ENCODE results near the gene AGPS. TPM values are rescaled to one million over a fixed set of nuclear protein-coding genes. Genes with fewer than 3 reads are reported as not detected.

Gene AGPS
- total RNA-seq, 4 donors from 2014 or later, result 21.4 to 50.9 (median 34.3) TPM

DNA sequence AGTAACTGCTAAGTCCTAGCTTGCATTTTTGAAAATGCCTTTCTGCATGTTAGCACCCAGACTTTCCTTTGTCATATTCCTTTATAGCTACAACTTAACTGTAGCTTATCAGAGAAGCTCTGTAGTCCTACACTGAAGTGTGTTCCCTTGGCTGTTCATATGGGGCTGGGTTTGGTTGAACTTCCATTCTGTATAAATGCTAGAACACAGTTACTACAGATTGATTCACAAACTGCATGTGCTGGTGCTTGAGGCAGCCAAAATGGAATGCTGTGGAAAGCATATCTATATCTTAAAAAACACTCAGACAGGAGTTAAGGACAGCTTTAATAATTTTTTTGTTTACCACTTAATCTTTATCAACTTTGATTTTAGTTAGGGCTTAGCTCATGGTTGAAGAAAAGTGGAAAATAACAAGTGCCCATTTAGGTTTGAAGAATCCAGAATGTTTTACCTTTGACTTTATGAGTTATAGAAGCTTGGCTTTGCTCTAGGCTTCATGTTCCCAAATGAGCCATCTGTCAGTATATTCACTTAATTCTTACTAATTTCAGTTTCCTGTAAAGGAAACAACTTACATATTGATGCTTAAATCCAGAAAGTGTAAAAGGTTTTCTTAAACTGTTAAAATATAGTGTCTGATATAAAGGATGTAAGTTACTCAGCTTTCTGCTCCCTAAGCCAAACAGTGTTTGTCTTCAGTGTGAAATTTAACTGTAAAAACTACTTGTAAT lies 148.9 kb downstream of the AGPS start:
- ATAC-seq, result no peak
- Histone ChIP-seq H3K9me3 (no peaks in the 10 kb centered on the region), H3K4me1 (no peaks in the 10 kb centered on the region), H3K27me3 (no peaks in the 10 kb centered on the region), H3K27ac (no peak overlapping the region), H3K4me3 (no peak overlapping the region), H3K36me3 (peaks cover 0 to 10% of the 10 kb centered on the region in 2 donors)
- TF ChIP-seq POLR2AphosphoS5 (IDR thresholded peaks at IDR 0.05) (no peak), POLR2A (IDR thresholded peaks at IDR 0.05) (no peak), EP300 (IDR thresholded peaks at IDR 0.05) (no peak)
- TF ChIP-seq, protein P1, sequence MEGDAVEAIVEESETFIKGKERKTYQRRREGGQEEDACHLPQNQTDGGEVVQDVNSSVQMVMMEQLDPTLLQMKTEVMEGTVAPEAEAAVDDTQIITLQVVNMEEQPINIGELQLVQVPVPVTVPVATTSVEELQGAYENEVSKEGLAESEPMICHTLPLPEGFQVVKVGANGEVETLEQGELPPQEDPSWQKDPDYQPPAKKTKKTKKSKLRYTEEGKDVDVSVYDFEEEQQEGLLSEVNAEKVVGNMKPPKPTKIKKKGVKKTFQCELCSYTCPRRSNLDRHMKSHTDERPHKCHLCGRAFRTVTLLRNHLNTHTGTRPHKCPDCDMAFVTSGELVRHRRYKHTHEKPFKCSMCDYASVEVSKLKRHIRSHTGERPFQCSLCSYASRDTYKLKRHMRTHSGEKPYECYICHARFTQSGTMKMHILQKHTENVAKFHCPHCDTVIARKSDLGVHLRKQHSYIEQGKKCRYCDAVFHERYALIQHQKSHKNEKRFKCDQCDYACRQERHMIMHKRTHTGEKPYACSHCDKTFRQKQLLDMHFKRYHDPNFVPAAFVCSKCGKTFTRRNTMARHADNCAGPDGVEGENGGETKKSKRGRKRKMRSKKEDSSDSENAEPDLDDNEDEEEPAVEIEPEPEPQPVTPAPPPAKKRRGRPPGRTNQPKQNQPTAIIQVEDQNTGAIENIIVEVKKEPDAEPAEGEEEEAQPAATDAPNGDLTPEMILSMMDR (IDR thresholded peaks at IDR 0.05), result no peak

DNA sequence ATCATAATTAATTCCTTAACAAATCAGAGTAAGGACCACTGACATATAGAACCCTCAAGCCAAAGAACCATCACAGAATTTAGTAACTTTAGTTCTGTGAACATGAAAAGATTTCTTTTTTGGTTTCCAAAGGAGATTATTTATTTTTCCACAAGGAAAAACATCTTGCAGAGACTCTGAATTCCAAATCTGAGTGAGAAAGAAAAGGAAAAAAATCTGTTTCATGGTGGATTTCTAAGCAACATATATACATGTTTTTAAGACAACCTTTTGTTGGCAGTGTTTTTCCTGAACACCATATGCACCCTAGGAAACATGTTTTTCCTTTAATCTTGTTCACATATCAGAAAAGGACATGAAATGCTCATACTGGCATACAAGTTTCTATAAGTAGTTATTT lies 149.8 kb downstream of the AGPS start:
- Histone ChIP-seq H3K9me3 (no peaks in the 10 kb centered on the region), H3K27me3 (no peaks in the 10 kb centered on the region), H3K4me3 (no peak overlapping the region), H3K36me3 (peaks cover 0 to 10% of the 10 kb centered on the region in 2 donors), H3K27ac (no peak overlapping the region), H3K4me1 (no peaks in the 10 kb centered on the region)
- TF ChIP-seq POLR2A (IDR thresholded peaks at IDR 0.05) (no peak), POLR2AphosphoS5 (IDR thresholded peaks at IDR 0.05) (no peak), EP300 (IDR thresholded peaks at IDR 0.05) (no peak)
- TF ChIP-seq, protein P1 (IDR thresholded peaks at IDR 0.05), result no peak
- ATAC-seq, result no peak

DNA sequence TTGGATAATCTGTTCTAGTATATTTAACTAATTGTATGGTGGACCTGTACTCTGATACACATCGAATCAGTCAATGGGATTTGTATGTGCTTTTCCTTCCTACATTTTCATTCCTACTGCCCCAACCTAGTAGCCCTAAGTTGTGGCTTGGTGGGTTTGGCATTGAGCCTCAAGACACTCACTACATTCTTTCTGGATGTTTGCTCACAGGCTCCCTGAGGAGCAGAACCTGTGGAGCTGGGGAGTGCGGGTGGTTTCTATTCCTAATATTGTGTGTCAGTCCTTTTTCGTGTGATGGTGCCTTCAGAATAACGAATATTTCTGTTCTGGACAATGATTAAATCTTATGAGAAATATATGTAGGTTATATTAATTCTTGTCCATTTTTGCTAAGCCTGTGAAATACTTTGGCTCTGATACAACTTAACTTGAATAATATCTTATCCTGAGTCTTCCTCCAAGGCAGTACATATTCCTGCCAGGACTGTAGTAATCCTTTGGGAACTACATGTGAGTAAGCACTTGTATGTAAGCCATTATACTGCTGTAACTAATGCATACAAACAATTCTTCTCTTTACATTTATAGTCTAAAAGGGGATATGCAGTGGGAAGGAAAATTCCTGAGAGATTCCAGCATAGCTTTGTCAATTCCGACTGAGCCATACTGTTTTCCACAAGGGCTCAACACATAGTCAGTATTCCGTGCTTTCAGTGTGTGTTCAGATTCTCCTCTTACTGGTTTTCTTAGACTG lies 150.6 kb downstream of the AGPS start:
- H3K27me3 ChIP-seq, result no peaks in the 10 kb centered on the region
- 55% methylated on average over 5 to 6 of the region's 6 CpGs for WGBS, 2 donors (ENCODE audit: low coverage in 1 of 2)
- no peak overlapping the region for H3K4me3 ChIP-seq
- peak overlapping the region in 1 of 4 donors; percentile 6 for H3K27ac ChIP-seq
- H3K9me3 ChIP-seq, result no peaks in the 10 kb centered on the region
- no peaks in the 10 kb centered on the region for H3K4me1 ChIP-seq
- no peak for TF ChIP-seq POLR2AphosphoS5 (IDR thresholded peaks at IDR 0.05)
- TF ChIP-seq, protein P1 (IDR thresholded peaks at IDR 0.05), result no peak
- no peak for TF ChIP-seq POLR2A (IDR thresholded peaks at IDR 0.05)
- TF ChIP-seq EP300 (IDR thresholded peaks at IDR 0.05), result no peak
- peaks cover 0 to 5% of the 10 kb centered on the region in 2 donors for H3K36me3 ChIP-seq
- ATAC-seq, result no peak

DNA sequence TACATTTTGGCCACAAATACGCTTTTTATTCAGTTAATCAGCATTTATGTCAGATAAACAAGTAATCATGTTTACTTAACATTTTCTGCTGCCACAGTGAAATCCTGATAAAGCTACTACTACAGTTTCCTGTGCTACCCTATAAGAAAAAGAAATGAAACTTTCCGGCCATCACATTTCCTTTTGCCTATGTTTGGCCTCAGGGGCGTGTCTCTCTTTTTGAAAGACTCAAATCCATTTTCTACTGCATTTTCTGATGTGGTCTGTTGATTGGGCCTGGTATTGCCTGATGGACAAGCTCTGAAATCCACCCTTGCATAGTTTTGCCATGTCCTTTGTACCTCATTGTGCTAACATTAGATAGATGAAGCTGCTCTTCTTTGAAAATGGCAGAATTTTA lies 152.6 kb downstream of the AGPS start:
- Histone ChIP-seq H3K27me3 (no peaks in the 10 kb centered on the region), H3K4me1 (no peaks in the 10 kb centered on the region), H3K4me3 (no peak overlapping the region), H3K36me3 (no peaks in the 10 kb centered on the region), H3K27ac (no peak overlapping the region), H3K9me3 (no peaks in the 10 kb centered on the region)
- ATAC-seq, result no peak
- WGBS, 2 donors (ENCODE audit: low coverage in 1 of 2), result 94 to 97% methylated on average over 3 of the region's 3 CpGs
- TF ChIP-seq, protein P1 (IDR thresholded peaks at IDR 0.05), result no peak
- TF ChIP-seq POLR2A (IDR thresholded peaks at IDR 0.05) (no peak), POLR2AphosphoS5 (IDR thresholded peaks at IDR 0.05) (no peak), EP300 (IDR thresholded peaks at IDR 0.05) (no peak)

Measured in gastroesophageal sphincter (tissue), 4 donors.